ENCODE results near the gene SUV39H2. TPM values are rescaled to one million over a fixed set of nuclear protein-coding genes. Genes with fewer than 3 reads are reported as not detected.
"Not testable (repeated sequence)": the region's sequence is repeated elsewhere in the genome, so short reads cannot be mapped to it uniquely, and the experiment has no call there.

The SUV39H2 gene
- total RNA-seq, 1 donor from 2014 or later: 9.8 TPM

GRCh38 chr10:14926061-14926470 lies 47.4 kb downstream of the SUV39H2 start:
- no peak for DNase-seq (ENCODE audit: extremely low read depth, low read depth, low spot score)

- DNase-seq (ENCODE audit: extremely low read depth, low read depth, low spot score): no peak
Observed at GRCh38 chr10:14926722-14927416, 48.2 kb downstream of the SUV39H2 start.

- no peak for DNase-seq (ENCODE audit: extremely low read depth, low read depth, low spot score)
Observed at GRCh38 chr10:14930610-14931009, 51.9 kb downstream of the SUV39H2 start.

GRCh38 chr10:14936584-14936983 lies 57.9 kb downstream of the SUV39H2 start:
- DNase-seq (ENCODE audit: extremely low read depth, low read depth, low spot score): no peak

- not testable (repeated sequence) for DNase-seq (ENCODE audit: extremely low read depth, low read depth, low spot score)
Observed at GRCh38 chr10:14938971-14939370, 60.3 kb downstream of the SUV39H2 start.

GRCh38 chr10:14942147-14942949 lies 63.7 kb downstream of the SUV39H2 start:
- DNase-seq (ENCODE audit: extremely low read depth, low read depth, low spot score): not testable (repeated sequence)

- not testable (repeated sequence) for DNase-seq (ENCODE audit: extremely low read depth, low read depth, low spot score)
Observed at GRCh38 chr10:14942950-14943338, 64.3 kb downstream of the SUV39H2 start.

- DNase-seq (ENCODE audit: extremely low read depth, low read depth, low spot score): no peak
Observed at GRCh38 chr10:14945108-14945507, 66.4 kb downstream of the SUV39H2 start.

- no peak for DNase-seq (ENCODE audit: extremely low read depth, low read depth, low spot score)
Observed at GRCh38 chr10:14947268-14947667, 68.6 kb downstream of the SUV39H2 start.

- DNase-seq (ENCODE audit: extremely low read depth, low read depth, low spot score): no peak
Observed at GRCh38 chr10:14949291-14949690, 70.6 kb downstream of the SUV39H2 start.

GRCh38 chr10:14952851-14953423 lies 74.3 kb downstream of the SUV39H2 start:
- DNase-seq (ENCODE audit: extremely low read depth, low read depth, low spot score): no peak

- DNase-seq (ENCODE audit: extremely low read depth, low read depth, low spot score): no peak
Observed at GRCh38 chr10:14953424-14954000, 74.8 kb downstream of the SUV39H2 start.

Other genes starting within 250 kb of the SUV39H2 start
- gene FAM107B, start 104.0 kb upstream of the SUV39H2 start, total RNA-seq: 70.8 and 81.1 TPM in 2 replicates
- 5.8 TPM in 1 of 2 replicates, not detected in the other for gene CDNF, start 40.8 kb upstream of the SUV39H2 start, total RNA-seq
- gene HSPA14, start 40.6 kb upstream of the SUV39H2 start, total RNA-seq: 8.0 and 10.3 TPM in 2 replicates
- gene MSANTD7, start 40.6 kb upstream of the SUV39H2 start, total RNA-seq: 10.5 and 13.8 TPM in 2 replicates
- 6.9 and 8.8 TPM in 2 replicates for gene DCLRE1C, start 75.2 kb downstream of the SUV39H2 start, total RNA-seq
- gene MEIG1, start 80.5 kb downstream of the SUV39H2 start, total RNA-seq: not detected in 2 replicates
- 0.34 and 0.35 TPM in 2 replicates for gene OLAH, start 165.1 kb downstream of the SUV39H2 start, total RNA-seq
- 1.4 TPM in 1 of 2 replicates, not detected in the other for gene ACBD7, start 209.9 kb downstream of the SUV39H2 start, total RNA-seq
- gene RPP38, start 218.5 kb downstream of the SUV39H2 start, total RNA-seq: 5.7 and 14.9 TPM in 2 replicates

Data from glomerular endothelial cell (primary cell).